Posterior cingulate gyrus (tissue), 11 donors: Measurements from ENCODE around the gene MPHOSPH9.

Source experiments
- DNase-seq, 10 donors: peaks; one replicate each; pipeline versions ENCODE4 v3.0.0 to v3.0.0-alpha.2; 2020 to 2021; ENCODE audit warnings: mixed read lengths in 3 of 10
- intact Hi-C: fragments of 100-400 bp; cut with DNase I; formaldehyde crosslinking; loops from one replicate; pipeline ENCODE4 v1.15.1; 2023

MPHOSPH9 gene

GRCh38 chr12:123232807-123233504 lies at the start of gene MPHOSPH9, which contains the start of gene MTRFR:
TSS of gene MPHOSPH9 (minus strand) at chr12:123233141. CDS start at chr12:123230364, 2,777 bp downstream.
TSS of gene MTRFR (plus strand) at chr12:123233436. CDS start at chr12:123253675, 20,239 bp downstream.
- peak; percentile 95 to 100 (median 98) for DNase-seq
- intact Hi-C loops, result loop anchor here (2.0 to 10.0 kb wide), 4 partner anchors 36 to 368 kb away; partner anchors contain the start of gene ARL6IP4

- intact Hi-C loops, result no loop called here
- peak in 1 of 10 donors; percentile 45 for DNase-seq
These were observed 49.2 kb upstream of the MPHOSPH9 start for GRCh38 chr12:123282111-123282510.

GRCh38 chr12:123280971-123281370 lies 48.0 kb upstream of the MPHOSPH9 start:
- DNase-seq, result no peak
- intact Hi-C loops, result no loop called here

GRCh38 chr12:123278101-123278627 lies 45.2 kb upstream of the MPHOSPH9 start:
- DNase-seq, result peak in 1 of 10 donors; percentile 0
- intact Hi-C loops, result no loop called here

- intact Hi-C loops, result no loop called here
- DNase-seq, result no peak
These were observed 40.2 kb upstream of the MPHOSPH9 start for GRCh38 chr12:123273166-123273565.

GRCh38 chr12:123271001-123271668 lies 38.2 kb upstream of the MPHOSPH9 start:
- peak; percentile 63 to 96 (median 76) for DNase-seq
- intact Hi-C loops, result loop anchor here (1.0 kb wide), 2 partner anchors 93 to 313 kb away; partner anchors contain the start of genes SBNO1 and TMED2

GRCh38 chr12:123270214-123271000 lies 37.5 kb upstream of the MPHOSPH9 start:
- DNase-seq, result peak in 3 of 10 donors; percentile 61 to 88 (median 70)
- intact Hi-C loops, result no loop called here

GRCh38 chr12:123269896-123270213 lies 36.9 kb upstream of the MPHOSPH9 start:
- intact Hi-C loops, result loop anchor here (2.0 kb wide), 1 partner anchor 37 kb away; the partner anchor contains the start of genes MPHOSPH9 and MTRFR
- peak in 2 of 10 donors; percentile 76 to 81 for DNase-seq

- intact Hi-C loops, result loop anchor here (2.0 kb wide), 1 partner anchor 37 kb away; the partner anchor contains the start of genes MPHOSPH9 and MTRFR
- peak; percentile 75 to 97 (median 82) for DNase-seq
These were observed 36.5 kb upstream of the MPHOSPH9 start for GRCh38 chr12:123269395-123269892.

- DNase-seq, result peak in 6 of 10 donors; percentile 22 to 87 (median 63)
- intact Hi-C loops, result loop anchor here (2.0 kb wide), 1 partner anchor 36 kb away; the partner anchor contains the start of genes MPHOSPH9 and MTRFR
These were observed 35.9 kb upstream of the MPHOSPH9 start for GRCh38 chr12:123268850-123269249.

GRCh38 chr12:123267991-123268843 lies 35.3 kb upstream of the MPHOSPH9 start:
- DNase-seq, result peak; percentile 62 to 96 (median 79)
- intact Hi-C loops, result loop anchor here (2.0 kb wide), 1 partner anchor 35 kb away; the partner anchor contains the start of genes MPHOSPH9 and MTRFR

- peak in 2 of 10 donors; percentile 52 to 69 for DNase-seq
- intact Hi-C loops, result no loop called here
These were observed 34.5 kb upstream of the MPHOSPH9 start for GRCh38 chr12:123267335-123267920.

GRCh38 chr12:123266679-123267277 lies 33.8 kb upstream of the MPHOSPH9 start:
- peak in 1 of 10 donors; percentile 57 for DNase-seq
- intact Hi-C loops, result no loop called here

- intact Hi-C loops, result no loop called here
These were observed 33.1 kb upstream of the MPHOSPH9 start for GRCh38 chr12:123265851-123266678.

GRCh38 chr12:123264642-123265041 lies 31.7 kb upstream of the MPHOSPH9 start:
- peak in 3 of 10 donors; percentile 41 to 81 (median 74) for DNase-seq
- intact Hi-C loops, result no loop called here

More at GRCh38 chr12:123265851-123266678, 33.1 kb upstream of the MPHOSPH9 start:
- DNase-seq, result peak in 2 of 10 donors; percentile 83

GRCh38 chr12:123263196-123263817 lies 30.4 kb upstream of the MPHOSPH9 start:
- DNase-seq, result peak in 2 of 10 donors; percentile 20 to 27
- intact Hi-C loops, result no loop called here

- intact Hi-C loops, result no loop called here
- no peak for DNase-seq
These were observed 28.3 kb upstream of the MPHOSPH9 start for GRCh38 chr12:123261196-123261595.
